Erythroblast (primary cell): Measurements from ENCODE around the gene CAMK1D.
A peak's percentile ranks its signal among the peaks of the same experiment; 100 is the strongest.
"Not testable (repeated sequence)": the region's sequence is repeated elsewhere in the genome, so short reads cannot be mapped to it uniquely, and the experiment has no call there.

ENCODE experiments used
- DNase-seq, 2 experiments: peaks; one replicate each; lab custom pipeline; 2025; lab: John Stamatoyannopoulos, UW
- GATA1 ChIP-seq: IDR thresholded peaks from 2 replicates; pipeline ENCODE4 v1.6.1; 2011; ENCODE audit warnings: low read depth, mild to moderate bottlenecking, control low read depth, low read length, moderate library complexity
- POLR2A ChIP-seq: IDR thresholded peaks from 2 replicates; pipeline ENCODE4 v1.6.1; 2011; ENCODE audit warnings: mild to moderate bottlenecking, low read length

The CAMK1D gene

GRCh38 chr10:12350925-12351324 is 1.6 kb downstream of the CAMK1D start:
- TF ChIP-seq GATA1 (no peak), POLR2A (no peak)

DNA sequence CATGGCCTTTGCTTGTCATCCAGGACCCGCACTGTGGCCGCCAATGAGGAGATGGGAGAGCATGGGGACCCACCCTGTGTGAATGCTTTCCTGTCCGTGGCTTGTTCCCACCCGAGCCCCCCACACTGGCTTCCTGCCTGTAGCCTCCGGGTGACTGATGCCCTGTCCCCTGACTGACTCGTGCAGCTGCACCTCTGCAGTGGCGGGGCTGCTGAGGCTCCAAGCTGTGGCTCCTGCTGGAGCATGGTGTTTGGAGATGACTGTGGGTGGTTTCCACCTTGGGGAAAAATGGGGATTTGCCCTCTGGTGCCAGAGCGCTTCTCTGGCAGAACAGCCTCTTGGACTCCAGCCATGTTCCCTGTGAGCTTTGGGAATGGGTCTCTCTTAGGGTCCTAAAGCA is 2.1 kb downstream of the CAMK1D start:
- DNase-seq, result no peak
- TF ChIP-seq POLR2A (no peak), GATA1 (no peak)

More at GRCh38 chr10:12350925-12351324, 1.6 kb downstream of the CAMK1D start:
- DNase-seq, result no peak

DNA sequence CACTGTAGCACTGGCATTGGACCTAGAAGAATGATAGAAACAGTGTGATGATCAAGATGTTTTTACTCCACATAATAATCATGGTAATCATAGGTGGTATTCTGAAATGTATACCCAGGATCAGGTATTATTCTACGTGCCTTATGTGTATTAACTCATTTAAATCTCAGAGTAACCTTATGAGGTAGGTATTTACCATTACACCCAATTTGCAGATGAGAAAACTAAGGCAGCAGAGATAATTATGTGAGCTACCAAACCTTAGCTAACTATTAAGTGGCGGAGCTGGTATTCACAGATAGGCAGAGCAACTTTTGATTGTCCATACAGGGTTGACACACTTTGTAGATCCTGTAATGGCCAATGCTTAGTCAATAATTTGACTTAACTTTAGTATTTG is 2.5 kb downstream of the CAMK1D start:
- TF ChIP-seq POLR2A (no peak), GATA1 (no peak)
- no peak for DNase-seq

- TF ChIP-seq POLR2A, result no peak
- no peak for TF ChIP-seq GATA1
- no peak for DNase-seq
Measured at GRCh38 chr10:12353399-12354242, 4.3 kb downstream of the CAMK1D start.

GRCh38 chr10:12354696-12355095 is 5.3 kb downstream of the CAMK1D start:
- not testable (repeated sequence) for DNase-seq

DNA sequence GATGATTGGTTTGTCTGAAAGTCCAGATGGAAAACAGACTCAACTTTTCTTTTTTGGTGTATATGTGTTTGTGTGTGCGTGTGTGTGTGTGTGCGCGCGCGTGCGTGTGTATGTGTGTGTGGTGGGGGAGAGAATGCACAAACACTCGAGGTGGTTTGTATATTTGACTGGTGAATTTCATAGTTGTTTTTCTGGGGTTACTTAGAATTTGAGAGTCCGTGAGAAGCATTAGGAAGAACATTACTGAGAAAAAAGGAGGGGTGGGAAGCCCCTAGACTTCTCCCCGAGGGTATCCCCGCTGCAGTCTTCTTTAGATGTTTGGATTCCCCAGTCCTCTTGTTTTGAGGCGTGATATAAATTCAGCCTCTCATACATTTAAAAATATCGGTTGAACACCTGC is 6.0 kb downstream of the CAMK1D start:
- TF ChIP-seq POLR2A (no peak), GATA1 (no peak)
- no peak for DNase-seq

GRCh38 chr10:12357525-12358151 is 8.3 kb downstream of the CAMK1D start:
- DNase-seq, result no peak

DNA sequence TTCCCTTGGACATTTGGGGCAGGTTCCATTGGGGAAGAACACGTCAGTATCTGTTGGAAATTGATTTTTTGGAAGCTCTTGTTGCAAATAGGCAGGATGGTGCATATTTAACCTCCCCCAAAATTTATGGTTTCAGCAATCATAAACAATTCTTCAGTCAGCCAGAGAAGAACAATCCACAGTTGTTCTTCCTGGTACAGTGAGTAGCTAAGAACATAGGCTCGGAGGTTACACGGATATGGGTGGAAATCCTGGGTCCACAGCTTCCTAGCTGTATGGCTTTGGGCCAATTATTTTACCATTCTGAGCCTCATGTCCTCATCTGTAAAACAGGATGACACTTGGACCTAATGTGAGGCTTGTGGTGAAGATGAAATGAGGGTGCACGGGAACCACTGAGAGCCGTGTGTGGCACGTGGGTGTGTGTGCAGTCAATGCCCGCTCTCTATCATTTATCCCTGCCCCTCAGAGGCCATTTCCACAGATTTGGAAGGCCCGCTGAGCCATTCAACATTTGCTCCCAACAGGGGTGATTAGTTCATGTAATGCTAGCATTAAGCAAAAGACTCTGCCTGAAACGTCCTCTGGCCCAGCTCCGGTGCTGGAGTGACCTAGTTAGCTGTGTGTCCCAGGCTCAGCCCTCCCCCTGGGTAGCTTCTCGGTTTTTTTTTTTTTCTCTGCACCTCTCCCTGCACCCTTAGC is 9.7 kb downstream of the CAMK1D start:
- no peak for TF ChIP-seq GATA1
- no peak for TF ChIP-seq POLR2A
- DNase-seq, result no peak

More at GRCh38 chr10:12357525-12358151, 8.3 kb downstream of the CAMK1D start:
- no peak for TF ChIP-seq POLR2A
- TF ChIP-seq GATA1, result no peak

GRCh38 chr10:12360461-12360860 is 11.1 kb downstream of the CAMK1D start:
- no peak for DNase-seq
- no peak for TF ChIP-seq GATA1
- no peak for TF ChIP-seq POLR2A

DNA sequence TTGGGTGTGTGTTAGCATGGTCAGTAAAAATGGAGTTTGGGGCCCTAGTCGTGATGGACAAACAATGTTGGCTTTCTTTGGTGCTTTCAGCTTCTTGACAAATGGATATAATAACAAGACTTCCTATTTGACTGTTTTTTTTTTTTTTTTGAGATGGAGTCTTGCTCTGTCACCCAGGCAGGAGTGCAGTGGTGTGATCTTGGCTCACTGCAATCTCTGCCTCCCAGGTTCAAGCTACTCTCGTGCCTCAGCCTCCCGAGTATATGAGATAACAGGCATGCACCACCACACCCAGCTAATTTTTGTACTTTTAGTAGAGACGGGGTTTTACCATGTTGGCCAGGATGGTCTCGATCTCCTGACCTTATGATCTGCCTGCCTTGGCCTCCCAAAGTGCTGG is 11.8 kb downstream of the CAMK1D start:
- DNase-seq, result peak; percentile 17 to 57

GRCh38 chr10:12364559-12364958 is 15.2 kb downstream of the CAMK1D start:
- no peak for TF ChIP-seq POLR2A
- TF ChIP-seq GATA1, result no peak
- DNase-seq, result no peak

DNA sequence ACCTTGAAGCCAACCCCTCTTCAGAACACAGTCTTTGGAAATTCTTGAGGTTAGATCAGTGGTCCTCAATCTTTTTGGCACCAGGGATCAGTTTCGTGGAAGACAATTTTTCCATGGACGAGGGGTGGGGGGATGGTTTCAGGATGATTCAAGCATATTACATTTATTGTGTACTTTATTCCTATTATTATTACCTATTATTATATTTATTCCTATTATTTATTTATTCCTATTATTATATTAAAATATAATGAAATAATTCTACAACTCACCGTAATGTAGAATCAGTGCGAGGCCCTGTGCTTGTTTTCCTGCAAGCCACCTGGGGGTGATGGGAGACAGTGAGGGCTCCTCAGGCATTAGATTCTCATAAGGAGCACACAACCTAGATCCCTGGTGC is 17.9 kb downstream of the CAMK1D start:
- DNase-seq, result no peak
- TF ChIP-seq GATA1, result no peak
- TF ChIP-seq POLR2A, result no peak

DNA sequence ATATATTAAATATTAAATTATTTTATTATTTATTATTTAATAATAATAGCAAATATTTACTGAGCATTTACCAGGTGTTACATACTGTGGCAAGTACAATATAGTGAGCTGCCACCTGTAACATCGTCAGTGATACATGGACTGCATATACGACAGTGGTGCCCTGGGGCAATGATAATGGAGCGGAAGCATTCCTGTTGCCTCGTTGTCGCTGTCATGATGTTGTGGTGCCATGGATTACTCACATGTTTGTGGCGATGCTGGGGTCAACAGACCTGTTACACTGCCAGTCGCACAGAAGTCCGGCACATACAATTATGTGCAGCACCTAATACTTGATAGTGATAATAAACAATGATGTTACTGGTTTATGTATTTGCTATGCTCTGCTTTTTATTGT is 20.6 kb downstream of the CAMK1D start:
- DNase-seq, result no peak
- no peak for TF ChIP-seq GATA1
- TF ChIP-seq POLR2A, result no peak

DNA sequence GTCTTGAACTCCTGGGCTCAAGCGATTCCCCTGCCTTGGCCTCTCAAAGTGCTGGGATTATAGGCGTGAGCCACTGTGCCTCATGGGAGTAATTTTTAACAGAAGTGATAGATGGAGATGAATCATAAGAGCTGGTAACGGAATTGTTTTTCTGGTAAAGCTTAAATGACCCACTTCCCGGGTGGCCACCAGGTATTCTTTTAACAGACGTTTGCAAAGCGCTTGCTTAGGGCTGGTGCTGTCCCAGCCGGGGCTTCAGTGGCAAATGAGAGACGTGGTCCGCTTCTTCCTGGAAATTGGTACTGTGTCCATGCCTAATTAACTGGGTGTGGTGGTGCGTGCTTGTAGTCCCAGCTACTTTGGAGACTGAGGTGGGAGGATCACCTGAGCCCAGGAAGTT is 23.5 kb downstream of the CAMK1D start:
- DNase-seq, result no peak
- no peak for TF ChIP-seq POLR2A
- no peak for TF ChIP-seq GATA1
